WTC11 (cell line): ENCODE measurements around the gene CHID1.
A peak's percentile ranks its signal among the peaks of the same experiment; 100 is the strongest.

Source experiments
- CBFB ChIP-seq: sonication (generic); formaldehyde crosslinking; IDR thresholded peaks from 2 replicates; pipeline ENCODE4 v1.8.1; 2022; ENCODE audit warnings: mild to moderate bottlenecking, low read depth, missing genetic modification reagents
- ELF4 ChIP-seq: sonication (generic); formaldehyde crosslinking; IDR thresholded peaks from 2 replicates; pipeline ENCODE4 v1.8.1; 2022; ENCODE audit warnings: low read depth, mild to moderate bottlenecking, moderate library complexity, missing genetic modification reagents
- ESRRA ChIP-seq: sonication (generic); formaldehyde crosslinking; IDR thresholded peaks from 2 replicates; pipeline ENCODE4 v1.8.1; 2022; ENCODE audit warnings: mild to moderate bottlenecking, missing genetic modification reagents, borderline replicate concordance
- ETV6 ChIP-seq: sonication (generic); formaldehyde crosslinking; IDR thresholded peaks from 2 replicates; pipeline ENCODE4 v1.8.1; 2022; ENCODE audit warnings: mild to moderate bottlenecking, missing genetic modification reagents
- JUN ChIP-seq: sonication (generic); formaldehyde crosslinking; IDR thresholded peaks from 2 replicates; pipeline ENCODE4 v1.8.0; 2023; ENCODE audit warnings: mild to moderate bottlenecking, missing genetic modification reagents
- NFE2L1 ChIP-seq: sonication (generic); formaldehyde crosslinking; IDR thresholded peaks from 2 replicates; pipeline ENCODE4 v1.8.1; 2023; ENCODE audit warnings: missing genetic modification reagents
- SP1 ChIP-seq: sonication (generic); formaldehyde crosslinking; conservative IDR thresholded peaks from 2 replicates; pipeline ENCODE4 v1.8.1; 2022; ENCODE audit warnings: missing genetic modification reagents
- ZNF232 ChIP-seq: sonication (generic); formaldehyde crosslinking; IDR thresholded peaks from 2 replicates; pipeline ENCODE4 v1.8.0; 2022; ENCODE audit warnings: mild to moderate bottlenecking, missing genetic modification reagents
- TF ChIP-seq, protein P1 (sequence below): fragments of 200-600 bp; IDR thresholded peaks from 2 replicates; pipeline ENCODE4 v1.8.0; 2022; ENCODE audit warnings: antibody characterized with exemption
- TF ChIP-seq, protein P2 (sequence below): sonication (generic); formaldehyde crosslinking; IDR thresholded peaks from 2 replicates; pipeline ENCODE4 v1.8.0; 2022; ENCODE audit warnings: mild to moderate bottlenecking, missing genetic modification reagents

DNA sequence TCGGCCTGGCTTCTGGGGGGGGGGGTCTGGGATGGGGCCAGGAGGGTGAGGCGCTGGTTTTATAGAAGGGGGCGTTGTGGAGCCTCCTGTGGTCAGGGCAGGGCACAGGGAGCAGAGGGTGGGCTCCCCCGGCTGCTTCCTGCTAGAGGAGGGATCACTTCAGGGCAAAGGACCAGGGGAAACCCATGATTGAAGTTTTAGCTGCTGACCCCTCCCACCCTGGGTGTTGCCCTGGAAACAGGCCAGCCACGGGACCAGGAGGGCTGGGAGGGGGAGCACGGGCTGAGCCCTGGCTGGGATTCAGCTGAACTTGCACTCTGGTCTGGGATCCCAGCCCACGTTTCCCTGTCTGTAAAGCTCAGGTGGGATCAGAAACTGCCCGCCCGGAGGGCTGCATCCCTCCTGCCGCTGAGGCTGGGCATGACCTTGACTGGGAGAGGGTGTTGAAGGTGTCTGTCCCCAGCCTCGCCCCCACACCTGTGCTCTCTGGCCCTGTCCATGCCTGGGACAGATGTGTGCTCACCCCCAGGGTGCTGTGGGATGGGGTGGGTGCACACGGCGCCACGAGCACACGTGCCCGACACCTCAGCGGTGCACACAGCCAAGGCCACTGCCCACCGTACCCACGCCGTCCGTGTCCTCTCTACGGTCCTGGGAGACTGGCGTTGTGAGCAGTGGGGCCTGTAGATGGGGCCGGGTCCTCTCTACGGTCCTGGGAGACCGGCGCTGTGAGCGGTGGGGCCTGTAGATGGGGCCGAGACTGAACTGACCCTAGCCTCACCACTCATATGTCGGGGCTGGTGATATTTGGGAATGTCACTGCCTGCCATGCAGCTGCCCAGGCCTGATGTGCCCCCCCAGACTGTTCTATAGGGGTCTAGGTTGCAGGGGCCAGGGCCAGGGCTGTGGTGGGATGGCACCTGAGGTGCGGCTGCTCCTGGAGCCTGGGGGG is 65.6 kb downstream of the CHID1 start:
- TF ChIP-seq, protein P1, sequence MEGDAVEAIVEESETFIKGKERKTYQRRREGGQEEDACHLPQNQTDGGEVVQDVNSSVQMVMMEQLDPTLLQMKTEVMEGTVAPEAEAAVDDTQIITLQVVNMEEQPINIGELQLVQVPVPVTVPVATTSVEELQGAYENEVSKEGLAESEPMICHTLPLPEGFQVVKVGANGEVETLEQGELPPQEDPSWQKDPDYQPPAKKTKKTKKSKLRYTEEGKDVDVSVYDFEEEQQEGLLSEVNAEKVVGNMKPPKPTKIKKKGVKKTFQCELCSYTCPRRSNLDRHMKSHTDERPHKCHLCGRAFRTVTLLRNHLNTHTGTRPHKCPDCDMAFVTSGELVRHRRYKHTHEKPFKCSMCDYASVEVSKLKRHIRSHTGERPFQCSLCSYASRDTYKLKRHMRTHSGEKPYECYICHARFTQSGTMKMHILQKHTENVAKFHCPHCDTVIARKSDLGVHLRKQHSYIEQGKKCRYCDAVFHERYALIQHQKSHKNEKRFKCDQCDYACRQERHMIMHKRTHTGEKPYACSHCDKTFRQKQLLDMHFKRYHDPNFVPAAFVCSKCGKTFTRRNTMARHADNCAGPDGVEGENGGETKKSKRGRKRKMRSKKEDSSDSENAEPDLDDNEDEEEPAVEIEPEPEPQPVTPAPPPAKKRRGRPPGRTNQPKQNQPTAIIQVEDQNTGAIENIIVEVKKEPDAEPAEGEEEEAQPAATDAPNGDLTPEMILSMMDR = no peak
- TF ChIP-seq CBFB (CRISPR knock-in tag) (0 out of 2 replicates have a peak, but pooled peaks have one; percentile 46), JUN (CRISPR knock-in tag) (no peak), ESRRA (0 out of 2 replicates have a peak, but pooled peaks have one; percentile 55), ETV6 (CRISPR knock-in tag) (no peak), NFE2L1 (no peak), ELF4 (no peak), ZNF232 (CRISPR knock-in tag) (no peak), SP1 (CRISPR knock-in tag) (no peak)
- TF ChIP-seq, protein P2, sequence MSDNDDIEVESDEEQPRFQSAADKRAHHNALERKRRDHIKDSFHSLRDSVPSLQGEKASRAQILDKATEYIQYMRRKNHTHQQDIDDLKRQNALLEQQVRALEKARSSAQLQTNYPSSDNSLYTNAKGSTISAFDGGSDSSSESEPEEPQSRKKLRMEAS (CRISPR knock-in tag) = no peak
